Measurements from ENCODE around the gene ZNF148.

The ZNF148 gene

GRCh38 chr3:125280668-125281361, 94.3 kb downstream of the ZNF148 start:
- no peak for DNase-seq (ENCODE audit: low read depth in 2 of 2)

DNA sequence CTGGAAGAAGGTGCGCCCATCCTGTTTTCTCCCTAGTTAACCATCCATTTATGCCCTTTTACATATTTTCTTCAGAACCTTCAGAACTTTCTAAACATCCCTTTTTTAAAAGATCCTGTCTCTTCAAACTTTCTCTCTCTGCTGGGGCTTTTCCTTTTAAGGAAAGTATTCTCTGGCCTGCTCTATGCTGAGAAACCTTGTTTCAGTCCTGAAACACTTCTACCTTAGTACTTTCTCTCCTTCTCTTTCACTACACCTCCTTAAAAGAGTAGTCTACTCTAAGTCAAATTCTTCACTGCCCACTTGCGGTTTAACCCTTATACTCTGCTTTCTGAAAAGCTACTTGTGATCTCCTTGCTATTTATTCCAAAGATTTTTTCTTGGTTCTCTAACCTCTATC, 97.0 kb downstream of the ZNF148 start:
- DNase-seq (ENCODE audit: low read depth in 2 of 2): no peak

DNA sequence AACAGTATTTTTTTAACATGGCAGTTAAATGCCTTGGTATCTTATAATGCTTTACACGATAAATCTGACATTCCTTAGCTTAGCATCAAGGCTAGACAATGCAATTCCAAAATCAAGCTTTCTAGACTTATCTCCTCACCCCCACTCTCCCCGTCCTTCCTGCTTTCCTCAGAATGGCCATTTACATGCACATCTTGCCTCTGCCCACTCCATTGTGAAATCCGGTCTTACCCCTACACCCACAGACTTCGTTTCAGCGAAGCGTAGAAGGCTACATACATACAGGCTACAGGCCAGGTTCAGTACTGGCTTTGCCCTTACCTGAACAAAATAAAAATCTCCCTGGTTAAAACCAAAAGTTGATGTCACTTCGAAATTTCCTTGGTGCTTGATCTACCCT, 104.0 kb downstream of the ZNF148 start:
- no peak for DNase-seq (ENCODE audit: low read depth in 2 of 2)

GRCh38 chr3:125267460-125267859, 107.7 kb downstream of the ZNF148 start:
- DNase-seq (ENCODE audit: low read depth in 2 of 2): no peak

DNA sequence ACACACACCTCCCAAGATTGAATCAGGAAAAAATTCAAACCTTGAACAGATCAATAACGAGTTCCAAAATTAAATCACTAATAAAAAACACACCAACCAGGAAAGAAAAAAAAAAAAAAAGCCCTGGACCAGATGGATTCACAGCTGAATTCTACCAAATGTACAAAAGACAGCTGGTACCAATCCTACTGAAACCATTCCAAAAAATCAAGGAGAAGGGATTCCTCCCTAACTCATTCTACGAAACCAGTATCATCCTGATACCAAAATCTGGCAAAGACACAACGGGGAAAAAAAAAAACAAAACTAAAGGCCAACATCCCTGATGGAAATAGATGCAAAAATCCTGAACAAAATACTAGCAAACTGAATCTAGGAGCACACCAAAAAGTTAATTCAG, 108.2 kb downstream of the ZNF148 start:
- DNase-seq (ENCODE audit: low read depth in 2 of 2): no peak

- DNase-seq (ENCODE audit: low read depth in 2 of 2): no peak
Observed at GRCh38 chr3:125262161-125262560, 113.0 kb downstream of the ZNF148 start.

- DNase-seq (ENCODE audit: low read depth in 2 of 2): no peak
Observed at GRCh38 chr3:125261031-125261430, 114.1 kb downstream of the ZNF148 start.

GRCh38 chr3:125260158-125260557, 115.0 kb downstream of the ZNF148 start:
- DNase-seq (ENCODE audit: low read depth in 2 of 2): no peak

DNA sequence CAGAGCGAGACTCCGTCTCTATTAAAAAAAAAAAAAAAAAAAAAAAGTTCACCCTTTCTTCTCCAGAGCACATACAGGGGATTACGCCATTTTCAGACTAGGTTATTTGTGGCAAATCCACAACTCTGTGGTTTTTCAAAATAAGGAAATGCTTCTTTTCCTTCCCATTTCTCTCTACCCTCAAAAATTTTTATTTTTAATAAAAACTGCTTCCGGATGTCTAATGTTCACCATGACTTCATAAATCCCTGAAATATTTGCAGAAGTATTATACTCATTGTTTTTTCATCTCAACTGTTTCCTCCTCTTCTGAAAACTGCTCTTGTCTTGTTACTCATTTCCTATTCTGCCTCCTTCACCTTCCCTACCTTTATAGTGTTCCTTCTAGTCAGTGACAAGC, 117.6 kb downstream of the ZNF148 start:
- no peak for DNase-seq (ENCODE audit: low read depth in 2 of 2)

- DNase-seq (ENCODE audit: low read depth in 2 of 2): no peak
Observed at GRCh38 chr3:125256675-125257074, 118.5 kb downstream of the ZNF148 start.

GRCh38 chr3:125250973-125251372, 124.2 kb downstream of the ZNF148 start:
- no peak for DNase-seq (ENCODE audit: low read depth in 2 of 2)

- DNase-seq (ENCODE audit: low read depth in 2 of 2): no peak
Observed at GRCh38 chr3:125246237-125246636, 128.9 kb downstream of the ZNF148 start.

DNA sequence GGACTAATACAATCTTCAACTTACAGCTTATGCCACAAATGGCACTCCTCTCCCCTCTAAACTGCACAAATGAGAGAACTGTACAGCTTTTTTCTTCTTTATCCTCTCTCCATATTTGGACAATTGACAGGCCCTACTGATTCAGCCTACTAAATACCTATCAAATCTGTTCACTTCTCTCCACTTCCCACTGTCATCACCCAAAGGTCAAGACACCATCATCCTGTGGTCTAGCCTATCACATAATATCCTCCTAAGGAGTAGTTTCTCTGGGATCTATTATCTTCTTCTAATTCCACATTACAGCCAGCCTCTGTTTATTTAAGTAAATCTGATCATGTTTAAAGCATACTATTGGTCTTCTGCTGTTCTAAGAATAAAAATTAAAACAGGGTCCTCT, 129.6 kb downstream of the ZNF148 start:
- no peak for DNase-seq (ENCODE audit: low read depth in 2 of 2)

DNA sequence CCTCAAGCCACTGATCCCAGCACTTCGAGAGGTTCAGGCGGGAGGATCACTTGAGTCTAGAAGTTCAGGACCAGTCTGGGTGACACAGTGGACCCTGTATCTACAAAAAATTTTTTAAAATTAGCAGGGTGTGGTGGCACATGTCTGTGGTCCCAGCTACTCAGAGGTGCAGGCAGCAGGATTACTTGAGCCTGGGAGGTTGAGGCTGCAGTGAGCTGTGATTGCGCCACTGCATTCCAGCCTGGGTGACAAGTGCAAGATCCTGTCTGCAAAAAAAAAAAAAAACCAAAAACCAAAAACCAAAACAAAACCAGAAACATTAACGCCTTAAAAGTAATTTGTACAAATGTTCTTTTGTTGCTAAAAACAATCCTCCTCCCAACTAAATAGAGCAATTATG, 134.6 kb downstream of the ZNF148 start:
- DNase-seq (ENCODE audit: low read depth in 2 of 2): no peak

DNA sequence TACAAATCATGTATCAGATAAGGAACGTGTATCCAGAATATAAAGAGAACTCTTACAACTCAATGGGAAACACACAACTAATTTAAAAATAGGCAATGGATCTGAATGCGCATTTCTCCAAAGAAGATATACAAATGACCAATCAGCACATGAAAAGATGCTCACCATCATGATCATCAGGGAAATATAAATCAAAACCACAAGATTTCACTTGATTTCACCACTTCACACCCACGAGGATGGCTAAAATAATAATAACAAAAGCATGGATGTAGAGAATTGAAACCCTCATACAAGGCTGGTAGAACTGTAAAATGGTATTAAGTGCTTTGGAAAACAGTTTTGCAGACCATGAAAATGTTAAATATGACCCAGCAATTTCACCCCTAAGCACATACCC, 135.9 kb downstream of the ZNF148 start:
- DNase-seq (ENCODE audit: low read depth in 2 of 2): no peak

DNA sequence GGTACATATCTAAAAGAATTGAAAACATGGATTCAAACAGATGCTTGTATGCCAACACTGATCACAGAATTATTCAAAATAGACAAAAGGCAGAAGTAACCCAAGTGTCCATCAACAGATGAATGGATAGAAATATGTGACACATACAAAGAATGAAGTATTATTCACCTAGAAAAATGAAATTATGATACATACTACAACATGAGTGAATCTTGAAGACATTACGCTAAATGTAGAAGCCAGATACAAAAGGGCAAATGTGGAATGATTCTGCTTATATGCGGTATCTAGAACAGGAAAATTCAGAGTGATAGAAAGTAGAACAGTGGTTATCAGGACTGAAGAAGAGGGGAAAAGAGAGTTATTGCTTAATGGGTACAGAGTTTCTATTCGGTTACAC, 136.4 kb downstream of the ZNF148 start:
- DNase-seq (ENCODE audit: low read depth in 2 of 2): no peak

DNA sequence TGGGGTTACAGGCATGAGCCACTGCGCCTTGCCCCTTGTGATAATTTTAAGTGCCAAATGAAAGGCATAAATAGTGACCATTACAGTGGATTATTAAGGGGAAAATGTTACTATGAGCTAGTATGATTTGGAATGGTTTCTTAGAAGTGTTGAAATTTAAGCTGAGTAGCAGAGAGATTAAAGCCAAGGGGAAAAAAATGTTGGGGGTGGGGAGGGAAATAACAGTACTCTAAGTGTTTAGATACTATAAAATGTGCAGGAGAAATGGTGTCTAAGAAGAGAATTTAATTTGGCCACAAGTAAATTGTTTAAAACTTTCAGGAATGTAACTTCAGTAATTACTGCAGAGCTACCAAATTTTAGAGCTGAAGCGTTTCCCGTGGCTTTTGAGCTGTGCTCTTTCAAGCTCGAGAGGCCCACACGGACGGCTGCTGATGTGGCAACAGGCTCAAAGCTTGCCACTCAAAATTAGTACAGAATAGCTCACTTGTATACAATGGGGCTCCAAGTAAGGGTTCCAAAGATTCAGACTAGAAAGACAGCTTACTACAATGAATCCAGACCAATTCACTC, 138.7 kb downstream of the ZNF148 start:
- no peak for DNase-seq (ENCODE audit: low read depth in 2 of 2)

- DNase-seq (ENCODE audit: low read depth in 2 of 2): no peak
Observed at GRCh38 chr3:125234831-125235230, 140.3 kb downstream of the ZNF148 start.

GRCh38 chr3:125232401-125232800, 142.7 kb downstream of the ZNF148 start:
- no peak for DNase-seq (ENCODE audit: low read depth in 2 of 2)

- DNase-seq (ENCODE audit: low read depth in 2 of 2): no peak
Observed at GRCh38 chr3:125231895-125232294, 143.2 kb downstream of the ZNF148 start.

DNA sequence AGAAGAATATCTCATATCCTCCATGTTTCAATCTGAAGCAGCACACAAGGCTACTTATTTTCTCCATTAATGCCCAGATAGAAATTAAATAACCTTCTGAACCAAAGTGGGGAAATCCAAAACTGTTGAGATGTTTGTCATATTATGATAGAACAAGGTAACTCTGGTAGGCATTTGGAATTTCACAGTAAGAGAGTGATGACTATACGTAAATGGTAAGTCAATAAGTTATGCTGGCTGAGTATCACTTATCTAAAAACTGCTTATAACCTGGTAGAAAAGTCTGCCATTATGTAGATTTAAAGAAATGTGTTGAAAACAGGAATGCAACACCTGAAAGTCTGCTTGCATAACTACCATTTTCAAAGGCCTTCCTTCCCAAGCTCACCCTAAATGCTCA, 145.4 kb downstream of the ZNF148 start:
- no peak for DNase-seq (ENCODE audit: low read depth in 2 of 2)

GRCh38 chr3:125229168-125229567, 146.0 kb downstream of the ZNF148 start:
- DNase-seq (ENCODE audit: low read depth in 2 of 2): no peak

- DNase-seq (ENCODE audit: low read depth in 2 of 2): no peak
Observed at GRCh38 chr3:125221831-125222230, 153.3 kb downstream of the ZNF148 start.

All from stimulated activated CD8-positive, alpha-beta memory T cell treated with anti-CD3 and anti-CD28 coated beads, Interleukin-15, amount 100 ng/mL, for 48 hours (primary cell).